Body of pancreas (tissue), 4 donors: Measurements from ENCODE around the gene SMIM29. TPM values are rescaled to one million over a fixed set of nuclear protein-coding genes. Genes with fewer than 3 reads are reported as not detected.

Source experiments
- ATAC-seq: fragments of 150-250 bp; one replicate; pipeline ENCODE4 v1.9.1; 2016
- DNase-seq, 4 donors: peaks; one replicate each; pipeline ENCODE4 v3.0.0-alpha.2; 2019
- H3K27ac ChIP-seq, 4 donors: fragments of 200-600 bp; sonication (generic); 1 replicate in 3 of 4; 2 replicates in 1 of 4; pipeline versions ENCODE4 v1.5.1 to v1.6.1; 2016 to 2019; ENCODE audit warnings: mild to moderate bottlenecking in 1 of 4, mixed read lengths in 1 of 4, moderate library complexity in 1 of 4
- H3K27me3 ChIP-seq, 2 donors: fragments of 200-600 bp; sonication (generic); one replicate each; pipeline ENCODE4 v1.6.0; 2016; ENCODE audit warnings: mild to moderate bottlenecking in 1 of 2
- H3K36me3 ChIP-seq, 2 donors: fragments of 200-600 bp; sonication (generic); replicated peaks in 1 of 2; 2 replicates each; pipeline ENCODE4 v1.5.1; 2016; ENCODE audit warnings: low read depth in 2 of 2; ENCODE audit not compliant: insufficient read depth in 1 of 2
- H3K4me1 ChIP-seq: fragments of 200-600 bp; sonication (generic); one replicate; pipeline ENCODE4 v1.6.0; 2016
- H3K4me3 ChIP-seq, 2 donors: fragments of 200-600 bp; sonication (generic); 1 replicate in 1 of 2; 2 replicates in 1 of 2; pipeline ENCODE4 v1.5.1; 2016 to 2019
- H3K9me3 ChIP-seq, 3 donors: fragments of 200-600 bp; sonication (generic); 1 replicate in 2 of 3; 2 replicates in 1 of 3; pipeline ENCODE4 v1.5.1; 2016
- CTCF ChIP-seq, 7 experiments: fragments of 450-650 bp in 4 of 7; fragments of 200-600 bp in 3 of 7; sonication (generic) in 3 of 7; IDR thresholded peaks; one replicate each; pipeline ENCODE4 v1.5.1; 2016 to 2019; ENCODE audit warnings: antibody characterized with exemption in 7 of 7
- POLR2A ChIP-seq, 3 donors: fragments of 450-650 bp; IDR thresholded peaks; one replicate each; pipeline ENCODE4 v1.6.1; 2016; ENCODE audit warnings: antibody characterized with exemption in 3 of 3, mild to moderate bottlenecking in 2 of 3
- WGBS, 2 donors: methylation state at CpG; one replicate each; pipeline ENCODE4 v1.1.5; 2017; 5-methylcytosine and 5-hydroxymethylcytosine counted together
- intact Hi-C: fragments of 100-400 bp; cut with DNase I; formaldehyde crosslinking; loops from one replicate; pipeline ENCODE4 v1.15.1; 2023
- total RNA-seq, 2 donors: library from RNA; depleted of rRNA; stranded (reverse); fragments of >200 nt; gene quantifications; one replicate each; pipeline ENCODE4 v1.1.0, GENCODE V29; 2016

SMIM29 gene
- total RNA-seq, 2 donors from 2014 or later = 8.6 to 21.5 TPM

GRCh38 chr6:34249469-34250261, 859 bp upstream of the SMIM29 start:
- ATAC-seq (peak; percentile 51), DNase-seq (no peak)
- Histone ChIP-seq H3K27ac (peak overlapping the region; percentile 75 to 82 (median 80)), H3K4me3 (peak overlapping the region; percentile 14 to 66), H3K36me3 (no peaks in the 10 kb centered on the region), H3K9me3 (no peaks in the 10 kb centered on the region), H3K4me1 (peaks cover 16% of the 10 kb centered on the region), H3K27me3 (no peaks in the 10 kb centered on the region)
- intact Hi-C loops = loop anchor here (5.0 kb wide), 1 partner anchor 163 kb away; no protein-coding TSS in a partner anchor
- WGBS, 2 donors = 45 to 56% methylated on average over 16 to 18 of the region's 18 CpGs
- no peak for TF ChIP-seq POLR2A (IDR thresholded peaks at IDR 0.05)
- no peak for TF ChIP-seq CTCF (IDR thresholded peaks at IDR 0.05)

GRCh38 chr6:34248198-34248726, 544 bp downstream of the SMIM29 start:
- intact Hi-C loops = loop anchor here (5.0 kb wide), 1 partner anchor 164 kb away; no protein-coding TSS in a partner anchor
- ATAC-seq = peak; percentile 12
- peak overlapping the region; percentile 47 to 66 for H3K4me3 ChIP-seq
- no peaks in the 10 kb centered on the region for H3K36me3 ChIP-seq
- no peaks in the 10 kb centered on the region for H3K27me3 ChIP-seq
- peak overlapping the region; percentile 62 to 82 (median 78) for H3K27ac ChIP-seq
- 9 to 11% methylated on average over 17 of the region's 17 CpGs for WGBS, 2 donors
- peak; percentile 63 to 65 (median 64) for DNase-seq
- H3K9me3 ChIP-seq = no peaks in the 10 kb centered on the region
- TF ChIP-seq CTCF (IDR thresholded peaks at IDR 0.05) = no peak
- TF ChIP-seq POLR2A (IDR thresholded peaks at IDR 0.05) = no peak
- H3K4me1 ChIP-seq = peaks cover 23% of the 10 kb centered on the region

- Histone ChIP-seq H3K9me3 (no peaks in the 10 kb centered on the region), H3K27ac (peak overlapping the region in 2 of 4 donors; percentile 75 to 82), H3K36me3 (no peaks in the 10 kb centered on the region), H3K27me3 (no peaks in the 10 kb centered on the region), H3K4me3 (no peak overlapping the region), H3K4me1 (peaks cover 23% of the 10 kb centered on the region)
- intact Hi-C loops = loop anchor here (5.0 kb wide), 1 partner anchor 165 kb away; no protein-coding TSS in a partner anchor
- 92% methylated on average over 6 of the region's 6 CpGs; no CpG with 5 or more reads in 1 of the 2 donors for WGBS, 2 donors
- ATAC-seq (no peak), DNase-seq (no peak)
- TF ChIP-seq CTCF (IDR thresholded peaks at IDR 0.05) = no peak
- no peak for TF ChIP-seq POLR2A (IDR thresholded peaks at IDR 0.05)
These were observed 1.2 kb downstream of the SMIM29 start for GRCh38 chr6:34247481-34248197.

GRCh38 chr6:34246563-34247391, 2.0 kb downstream of the SMIM29 start:
- H3K4me1 ChIP-seq = peaks cover 23% of the 10 kb centered on the region
- no peaks in the 10 kb centered on the region for H3K27me3 ChIP-seq
- no peak overlapping the region for H3K4me3 ChIP-seq
- TF ChIP-seq POLR2A (IDR thresholded peaks at IDR 0.05) = no peak
- TF ChIP-seq CTCF (IDR thresholded peaks at IDR 0.05) = peak in 5 of 7 experiments; percentile 14 to 38 (median 30)
- intact Hi-C loops = loop anchor here (5.0 kb wide), 1 partner anchor 166 kb away; no protein-coding TSS in a partner anchor
- no peaks in the 10 kb centered on the region for H3K36me3 ChIP-seq
- DNase-seq (peak in 1 of 4 donors; percentile 38), ATAC-seq (no peak)
- no peaks in the 10 kb centered on the region for H3K9me3 ChIP-seq
- 72 to 74% methylated on average over 6 to 8 of the region's 8 CpGs for WGBS, 2 donors
- H3K27ac ChIP-seq = no peak overlapping the region
